Adrenal gland (tissue), 12 donors: Measurements from ENCODE around the gene TMOD1. TPM values are rescaled to one million over a fixed set of nuclear protein-coding genes. Genes with fewer than 3 reads are reported as not detected.

ENCODE experiments used
- DNase-seq, 7 donors: peaks; one replicate each; pipeline ENCODE4 v3.0.0-alpha.2; 2019 to 2020
- H3K27ac ChIP-seq, 5 donors: fragments of 200-600 bp; sonication (generic) in 4 of 5; 1 replicate in 3 of 5; 2 replicates in 2 of 5; pipeline versions ENCODE4 v1.5.1 to v1.8.0; 2016 to 2020; ENCODE audit warnings: mild to moderate bottlenecking in 1 of 5
- H3K27me3 ChIP-seq: fragments of 200-600 bp; 2 replicates; pipeline ENCODE4 v1.8.0; 2021
- H3K36me3 ChIP-seq, 2 donors: fragments of 200-600 bp; replicated peaks in 1 of 2; 1 replicate in 1 of 2; 2 replicates in 1 of 2; pipeline versions ENCODE4 v1.5.1 to v1.8.0; 2018 to 2022
- H3K4me1 ChIP-seq, 2 donors: fragments of 200-600 bp; replicated peaks in 1 of 2; 1 replicate in 1 of 2; 2 replicates in 1 of 2; pipeline versions ENCODE4 v1.5.1 to v1.8.0; 2018 to 2021
- H3K4me3 ChIP-seq, 4 donors: fragments of 200-600 bp; sonication (generic) in 3 of 4; one replicate each; pipeline ENCODE4 v1.5.1; 2016 to 2018
- H3K9me3 ChIP-seq, 3 donors: fragments of 200-600 bp; sonication (generic) in 1 of 3; replicated peaks in 1 of 3; 1 replicate in 2 of 3; 2 replicates in 1 of 3; pipeline versions ENCODE4 v1.5.1 to v1.8.0; 2016 to 2021
- CTCF ChIP-seq, 6 experiments: fragments of 450-650 bp in 4 of 6; fragments of 200-600 bp in 2 of 6; sonication (generic) in 1 of 6; IDR thresholded peaks; 1 replicate in 5 of 6; 2 replicates in 1 of 6; pipeline versions ENCODE4 v1.5.1 to v1.8.0; 2016 to 2021; ENCODE audit warnings: antibody characterized with exemption in 6 of 6, mild to moderate bottlenecking in 2 of 6, moderate library complexity in 1 of 6
- POLR2A ChIP-seq, 2 donors: fragments of 450-650 bp; IDR thresholded peaks; one replicate each; pipeline ENCODE4 v1.6.1; 2017; ENCODE audit warnings: antibody characterized with exemption in 2 of 2, mild to moderate bottlenecking in 2 of 2, moderate library complexity in 1 of 2
- WGBS, 4 donors: extraction: QIAGEN DNeasy Blood & Tissue Kit in 2 of 4; methylation state at CpG; one replicate each; pipeline versions ENCODE4 v1.1.5 to v1.1.7; 2013 to 2017; 5-methylcytosine and 5-hydroxymethylcytosine counted together
- intact Hi-C, 2 donors: fragments of 100-400 bp; cut with DNase I; formaldehyde crosslinking; loops; one replicate each; pipeline versions ENCODE4 v1.14.1 to v1.15.0; 2022 to 2023
- polyA plus RNA-seq, 3 donors: library from polyadenylated mRNA; stranded (reverse); fragments of 200-250 nt in 2 of 3; fragments of 350-450 nt in 1 of 3; fragmentation: Illumina TruSeq in 1 of 3; extraction: RNeasy Lipid Tissue Mini Kit (QIAGEN cat#74804) in 1 of 3; gene quantifications; one replicate each; pipeline ENCODE4 v1.2.3, GENCODE V29; 2013 to 2014
- total RNA-seq, 9 donors: library from RNA; depleted of rRNA in 4 of 9; stranded (reverse); fragments of >200 nt in 4 of 9; fragments of 120-200 nt in 1 of 9; fragmentation: NEBNext Ultra II Directional in 1 of 9; extraction: Animal tissue kit (Norgen Biotek cat#: 25700) in 1 of 9; gene quantifications; one replicate each; pipeline versions ENCODE4 v1.1.0 to v1.2.4, GENCODE V29; 2013 to 2023
- donor health status: healthy with polysubstance abuse.
- donor health status: Bipolar disorder and iron deficiency.
- donor health status: DM: yes; HTN: yes; CAD: no.
- donor health status: DM: no; HTN: no; CAD: no.
- donor health status: DM: no; HTN: no; CAD: no.
- donor health status: DM: yes; HTN: yes; CAD: no.

TMOD1 gene
- total and polyA plus RNA-seq, 12 donors, result 23.9 to 91.2 (median 59.8) TPM

- H3K4me1 ChIP-seq, result no peaks in the 10 kb centered on the region
- DNase-seq, result no peak
- no peak overlapping the region for H3K4me3 ChIP-seq
- H3K9me3 ChIP-seq, result no peaks in the 10 kb centered on the region
- H3K36me3 ChIP-seq, result peaks cover 0 to 7% of the 10 kb centered on the region in 2 donors
- intact Hi-C loops, result no loop called here
- WGBS, 4 donors, result 93 to 96% (median 95%) methylated on average over 3 of the region's 3 CpGs
- TF ChIP-seq CTCF (IDR thresholded peaks at IDR 0.05), result no peak
- no peak for TF ChIP-seq POLR2A (IDR thresholded peaks at IDR 0.05)
- H3K27ac ChIP-seq, result no peak overlapping the region
- H3K27me3 ChIP-seq, result no peaks in the 10 kb centered on the region
Measured at GRCh38 chr9:97462159-97462558, 39.3 kb upstream of the TMOD1 start.

GRCh38 chr9:97462914-97463313, 38.6 kb upstream of the TMOD1 start:
- DNase-seq, result no peak
- WGBS, 4 donors, result 90 to 100% (median 99%) methylated on average over 1 of the region's 1 CpG
- no peak overlapping the region for H3K27ac ChIP-seq
- H3K9me3 ChIP-seq, result no peaks in the 10 kb centered on the region
- H3K4me1 ChIP-seq, result no peaks in the 10 kb centered on the region
- H3K36me3 ChIP-seq, result peaks cover 0 to 7% of the 10 kb centered on the region in 2 donors
- intact Hi-C loops, result no loop called here
- no peaks in the 10 kb centered on the region for H3K27me3 ChIP-seq
- no peak overlapping the region for H3K4me3 ChIP-seq
- TF ChIP-seq CTCF (IDR thresholded peaks at IDR 0.05), result no peak
- TF ChIP-seq POLR2A (IDR thresholded peaks at IDR 0.05), result no peak

GRCh38 chr9:97468658-97469448, 32.6 kb upstream of the TMOD1 start:
- H3K36me3 ChIP-seq, result no peaks in the 10 kb centered on the region

More at GRCh38 chr9:97468658-97469448, 32.6 kb upstream of the TMOD1 start:
- H3K27ac ChIP-seq, result peak overlapping the region in 3 of 5 donors; percentile 14 to 53 (median 21)
- intact Hi-C loops, result loop anchor here in 1 of 2 donors (2.0 to 5.0 kb wide), 2 partner anchors 133 to 146 kb away; no protein-coding TSS in a partner anchor
- TF ChIP-seq CTCF (IDR thresholded peaks at IDR 0.05), result peak; percentile 55 to 98 (median 95)
- no peak for TF ChIP-seq POLR2A (IDR thresholded peaks at IDR 0.05)
- H3K4me3 ChIP-seq, result no peak overlapping the region
- WGBS, 4 donors, result 69 to 76% (median 70%) methylated on average over 4 of the region's 4 CpGs
- no peaks in the 10 kb centered on the region for H3K9me3 ChIP-seq
- peak; percentile 80 to 95 (median 85) for DNase-seq
- H3K4me1 ChIP-seq, result peaks cover 0 to 6% of the 10 kb centered on the region in 2 donors
- H3K27me3 ChIP-seq, result no peaks in the 10 kb centered on the region
